ENCODE results near the gene LLPH. TPM values are rescaled to one million over a fixed set of nuclear protein-coding genes. Genes with fewer than 3 reads are reported as not detected.

The LLPH gene
- total RNA-seq, 1 experiment from 2014 or later = 44.3 TPM

- CTCF ChIA-PET = interaction anchor here (0.9 kb wide), 1 partner anchor 9 kb away, joined by 3 read pairs; the partner anchor contains the start of gene TMBIM4
- Mint-ChIP-seq H3K27ac (ENCODE audit: low read depth, unreplicated experiment) (no peak overlapping the region), H3K9me3 (ENCODE audit: unreplicated experiment) (no peaks in the 10 kb centered on the region), H3K27me3 (ENCODE audit: insufficient read depth, unreplicated experiment) (no peaks in the 10 kb centered on the region), H3K36me3 (ENCODE audit: insufficient read depth, unreplicated experiment) (peaks cover 21% of the 10 kb centered on the region), H3K4me3 (ENCODE audit: unreplicated experiment) (no peak overlapping the region), H3K4me1 (ENCODE audit: insufficient read depth, unreplicated experiment) (peaks cover 6% of the 10 kb centered on the region)
- intact Hi-C loops (cut with micrococcal nuclease) = no loop called here
- no peak for TF ChIP-seq CTCF (IDR thresholded peaks at IDR 0.05; ENCODE audit: unreplicated experiment)
- POLR2A ChIA-PET = no interaction called here
- no peak for DNase-seq (ENCODE audit: unreplicated experiment)
- BruUV-seq (replicated peaks) = no TSS peak
Measured at GRCh38 chr12:66160704-66161103, 30.2 kb upstream of the LLPH start.

GRCh38 chr12:66159123-66159522, 28.6 kb upstream of the LLPH start:
- intact Hi-C loops (cut with micrococcal nuclease) = no loop called here
- no peaks in the 10 kb centered on the region for H3K27me3 Mint-ChIP-seq (ENCODE audit: insufficient read depth, unreplicated experiment)
- peaks cover 13% of the 10 kb centered on the region for H3K4me1 Mint-ChIP-seq (ENCODE audit: insufficient read depth, unreplicated experiment)
- H3K4me3 Mint-ChIP-seq (ENCODE audit: unreplicated experiment) = no peak overlapping the region
- ChIA-PET POLR2A (interaction anchor here (3.5 kb wide), 1 partner anchor 10 kb away, joined by 19 read pairs; the partner anchor contains the start of gene TMBIM4), CTCF (interaction anchor here (0.7 to 2.6 kb wide), 5 partner anchors 9 to 111 kb away, joined by 3 to 13 read pairs (median 7); partner anchors contain the start of gene TMBIM4)
- no peaks in the 10 kb centered on the region for H3K9me3 Mint-ChIP-seq (ENCODE audit: unreplicated experiment)
- DNase-seq (ENCODE audit: unreplicated experiment) = no peak
- no TSS peak for BruUV-seq (replicated peaks)
- TF ChIP-seq CTCF (IDR thresholded peaks at IDR 0.05; ENCODE audit: unreplicated experiment) = no peak
- H3K36me3 Mint-ChIP-seq (ENCODE audit: insufficient read depth, unreplicated experiment) = peaks cover 14% of the 10 kb centered on the region
- no peak overlapping the region for H3K27ac Mint-ChIP-seq (ENCODE audit: low read depth, unreplicated experiment)

- H3K27me3 Mint-ChIP-seq (ENCODE audit: insufficient read depth, unreplicated experiment) = no peaks in the 10 kb centered on the region
- DNase-seq (ENCODE audit: unreplicated experiment) = no peak
- intact Hi-C loops (cut with micrococcal nuclease) = no loop called here
Measured at GRCh38 chr12:66156654-66157053, 26.1 kb upstream of the LLPH start.

GRCh38 chr12:66154776-66155175, 24.2 kb upstream of the LLPH start:
- no peak for TF ChIP-seq CTCF (IDR thresholded peaks at IDR 0.05; ENCODE audit: unreplicated experiment)
- no peak for DNase-seq (ENCODE audit: unreplicated experiment)
- peaks cover 13% of the 10 kb centered on the region for H3K4me1 Mint-ChIP-seq (ENCODE audit: insufficient read depth, unreplicated experiment)
- BruUV-seq (replicated peaks) = no TSS peak
- no peak overlapping the region for H3K27ac Mint-ChIP-seq (ENCODE audit: low read depth, unreplicated experiment)
- H3K36me3 Mint-ChIP-seq (ENCODE audit: insufficient read depth, unreplicated experiment) = peaks cover 29% of the 10 kb centered on the region
- H3K27me3 Mint-ChIP-seq (ENCODE audit: insufficient read depth, unreplicated experiment) = no peaks in the 10 kb centered on the region
- no peaks in the 10 kb centered on the region for H3K9me3 Mint-ChIP-seq (ENCODE audit: unreplicated experiment)
- CTCF ChIA-PET = no interaction called here
- H3K4me3 Mint-ChIP-seq (ENCODE audit: unreplicated experiment) = no peak overlapping the region
- POLR2A ChIA-PET = no interaction called here
- intact Hi-C loops (cut with micrococcal nuclease) = no loop called here

More at GRCh38 chr12:66156654-66157053, 26.1 kb upstream of the LLPH start:
- peaks cover 13% of the 10 kb centered on the region for H3K4me1 Mint-ChIP-seq (ENCODE audit: insufficient read depth, unreplicated experiment)
- BruUV-seq (replicated peaks) = no TSS peak
- ChIA-PET CTCF (interaction anchor here (0.7 to 1.3 kb wide), 2 partner anchors 252 to 528 kb away, joined by 3 read pairs; no protein-coding TSS in a partner anchor), POLR2A (no interaction called here)
- no peak for TF ChIP-seq CTCF (IDR thresholded peaks at IDR 0.05; ENCODE audit: unreplicated experiment)
- H3K4me3 Mint-ChIP-seq (ENCODE audit: unreplicated experiment) = no peak overlapping the region
- peaks cover 15% of the 10 kb centered on the region for H3K36me3 Mint-ChIP-seq (ENCODE audit: insufficient read depth, unreplicated experiment)
- H3K27ac Mint-ChIP-seq (ENCODE audit: low read depth, unreplicated experiment) = no peak overlapping the region
- no peaks in the 10 kb centered on the region for H3K9me3 Mint-ChIP-seq (ENCODE audit: unreplicated experiment)

Data from MCF 10A (cell line).